A549 (cell line): ENCODE measurements around the gene SECISBP2L. TPM values are rescaled to one million over a fixed set of nuclear protein-coding genes. Genes with fewer than 3 reads are reported as not detected.

Source experiments
- ATAC-seq, 2 experiments: fragments of 200-7000 bp in 1 of 2; fragments of >200 bp in 1 of 2; cut with Nextera tagmentation in 1 of 2; cut with Tn5 transposase in 1 of 2; 3 replicates each; pipeline versions ENCODE4 v1.8.0 to v1.9.1; 2018 to 2020; ENCODE audit warnings: mild to moderate bottlenecking in 1 of 2, moderate library complexity in 1 of 2
- CTCF ChIA-PET: fragments of 300-600 bp; sonication (Branson Sonifier 250); formaldehyde crosslinking; extraction: SDS; loops from one replicate; lab custom pipeline; 2021; ENCODE audit warnings: antibody characterized with exemption, inconsistent platforms; lab: Yijun Ruan, JAX
- POLR2A ChIA-PET: fragments of 350-600 bp; formaldehyde crosslinking; extraction: SDS; loops from one replicate; lab custom pipeline; 2021; ENCODE audit warnings: antibody characterized with exemption, inconsistent platforms; lab: Yijun Ruan, JAX
- DNase-seq, 2 experiments: peaks; one replicate each; pipeline versions ENCODE4 v3.0.0 to v3.0.0-alpha.2; 2011 to 2016; ENCODE audit warnings: low read depth in 1 of 2, low spot score in 1 of 2
- FAIRE-seq: peaks from 2 replicates; lab custom pipeline; 2011; peaks lifted over from hg19 to GRCh38; lab: Jason Lieb, UNC
- H3K27ac ChIP-seq, 2 experiments: fragments of >200 bp; sonication (Bioruptor Twin); formaldehyde crosslinking; 3 replicates each; pipeline ENCODE4 v1.5.1; 2016 to 2017
- H3K4me1 ChIP-seq: fragments of >200 bp; sonication (Bioruptor Twin); formaldehyde crosslinking; 3 replicates; pipeline ENCODE4 v1.6.1; 2016
- H3K4me2 ChIP-seq: fragments of >200 bp; sonication (Bioruptor Twin); formaldehyde crosslinking; 3 replicates; pipeline ENCODE4 v1.6.1; 2016
- H3K4me3 ChIP-seq: fragments of >200 bp; sonication (Bioruptor Twin); formaldehyde crosslinking; 3 replicates; pipeline ENCODE4 v1.5.1; 2016
- H3K9me3 ChIP-seq: fragments of >200 bp; sonication (Bioruptor Twin); formaldehyde crosslinking; 3 replicates; pipeline ENCODE4 v1.6.1; 2016
- CBX2 ChIP-seq: fragments of 200-600 bp; sonication (generic); IDR thresholded peaks from 2 replicates; pipeline ENCODE4 v1.6.1; 2016; ENCODE audit warnings: low read depth, mild to moderate bottlenecking, borderline replicate concordance
- CBX8 ChIP-seq: fragments of 200-600 bp; sonication (generic); IDR thresholded peaks from 2 replicates; pipeline ENCODE4 v1.6.1; 2016
- CHD4 ChIP-seq: fragments of 200-600 bp; sonication (generic); IDR thresholded peaks from 2 replicates; pipeline ENCODE4 v1.6.1; 2016; ENCODE audit warnings: antibody characterized with exemption, mild to moderate bottlenecking, borderline replicate concordance
- EHMT2 ChIP-seq: fragments of 200-600 bp; sonication (generic); IDR thresholded peaks from 2 replicates; pipeline ENCODE4 v1.6.1; 2016; ENCODE audit warnings: antibody characterized with exemption, low read depth, mild to moderate bottlenecking, moderate library complexity
- ESRRA ChIP-seq: fragments of 150-350 bp; IDR thresholded peaks from 2 replicates; pipeline ENCODE4 v1.6.1; 2014; ENCODE audit warnings: mild to moderate bottlenecking, low read length, borderline replicate concordance
- FOSB ChIP-seq: fragments of 250-450 bp; sonication (Bioruptor Pico); IDR thresholded peaks from 2 replicates; pipeline ENCODE4 v1.5.0; 2020; ENCODE audit warnings: mild to moderate bottlenecking, moderate library complexity
- FOSL2 ChIP-seq, 2 experiments: fragments of 450-650 bp in 1 of 2; fragments of >200 bp in 1 of 2; sonication (Bioruptor Twin) in 1 of 2; formaldehyde crosslinking; IDR thresholded peaks; 2 replicates each; pipeline versions ENCODE4 v1.5.0 to v1.6.1; 2016 to 2020; ENCODE audit warnings: mild to moderate bottlenecking in 1 of 2, moderate library complexity in 1 of 2
- GATA3 ChIP-seq: IDR thresholded peaks from 2 replicates; pipeline ENCODE4 v1.6.1; 2012; ENCODE audit warnings: borderline replicate concordance
- HOXA7 ChIP-seq: fragments of 250-450 bp; sonication (Bioruptor Pico); IDR thresholded peaks from 2 replicates; pipeline ENCODE4 v1.5.0; 2020; ENCODE audit warnings: mild to moderate bottlenecking, moderate library complexity
- JUNB ChIP-seq: fragments of >200 bp; sonication (Bioruptor Twin); formaldehyde crosslinking; IDR thresholded peaks from 2 replicates; pipeline ENCODE4 v1.6.1; 2016
- KDM5A ChIP-seq: fragments of 200-600 bp; sonication (generic); IDR thresholded peaks from 2 replicates; pipeline ENCODE4 v1.6.1; 2016; ENCODE audit warnings: antibody characterized with exemption, mild to moderate bottlenecking
- MAX ChIP-seq: IDR thresholded peaks from 2 replicates; pipeline ENCODE4 v1.6.1; 2012
- NFE2L2 ChIP-seq: fragments of 150-350 bp; conservative IDR thresholded peaks from 2 replicates; pipeline ENCODE4 v1.6.1; 2014; ENCODE audit warnings: low read length
- NPAS2 ChIP-seq: fragments of 250-450 bp; sonication (Bioruptor Pico); IDR thresholded peaks from 2 replicates; pipeline ENCODE4 v1.8.0; 2022; ENCODE audit warnings: mild to moderate bottlenecking, moderate library complexity, borderline replicate concordance
- PHF8 ChIP-seq: fragments of 200-600 bp; sonication (generic); IDR thresholded peaks from 2 replicates; pipeline ENCODE4 v1.6.1; 2016; ENCODE audit warnings: low read depth, mild to moderate bottlenecking, antibody characterized with exemption, moderate library complexity, borderline replicate concordance
- RARB ChIP-seq: fragments of 250-450 bp; sonication (Bioruptor Pico); IDR thresholded peaks from 2 replicates; pipeline ENCODE4 v1.8.0; 2021; ENCODE audit warnings: mild to moderate bottlenecking, moderate library complexity
- RCOR1 ChIP-seq: fragments of 150-350 bp; IDR thresholded peaks from 2 replicates; pipeline ENCODE4 v1.6.1; 2014; ENCODE audit warnings: antibody characterized with exemption, low read length, low read depth
- RFX5 ChIP-seq: fragments of 450-650 bp; IDR thresholded peaks from 2 replicates; pipeline ENCODE4 v1.7.1; 2014; ENCODE audit warnings: antibody characterized with exemption, mild to moderate bottlenecking, moderate library complexity
- TFCP2L1 ChIP-seq: fragments of 250-450 bp; sonication (Bioruptor Pico); IDR thresholded peaks from 2 replicates; pipeline ENCODE4 v1.5.0; 2021; ENCODE audit warnings: mild to moderate bottlenecking
- TP53 ChIP-seq: fragments of 250-450 bp; sonication (Bioruptor Pico); IDR thresholded peaks from 2 replicates; pipeline ENCODE4 v1.5.0; 2021; ENCODE audit warnings: mild to moderate bottlenecking, moderate library complexity
- USF2 ChIP-seq: fragments of 450-650 bp; IDR thresholded peaks from 2 replicates; pipeline ENCODE4 v1.6.1; 2014; ENCODE audit warnings: antibody characterized with exemption
- ZC3H11A ChIP-seq: fragments of 450-650 bp; IDR thresholded peaks from 2 replicates; pipeline ENCODE4 v1.6.1; 2014; ENCODE audit warnings: antibody characterized with exemption, mild to moderate bottlenecking
- ZNF302 ChIP-seq: fragments of 250-450 bp; sonication (Bioruptor Pico); IDR thresholded peaks from 2 replicates; pipeline ENCODE4 v1.9.0; 2021; ENCODE audit warnings: inconsistent platforms, mild to moderate bottlenecking, moderate library complexity
- WGBS: methylation state at CpG from one replicate; pipeline ENCODE4 v1.1.6; 2017; ENCODE audit errors: missing lambda C conversion rate; 5-methylcytosine and 5-hydroxymethylcytosine counted together
- polyA plus RNA-seq, 4 experiments: library from polyadenylated mRNA; depleted of rRNA in 3 of 4; stranded (reverse); fragments of >200 nt; fragmentation: RNase III in 1 of 4; extraction: RNeasy Plus Mini Kit Qiagen cat#74134 plus additional on column Dnase treatment in 1 of 4; gene quantifications; 2 replicates in 3 of 4; 3 replicates in 1 of 4; pipeline ENCODE4 v1.2.3, GENCODE V29; 2011 to 2017
- TF ChIP-seq, protein P1 (sequence below): fragments of 150-350 bp; IDR thresholded peaks from 2 replicates; pipeline ENCODE4 v1.6.1; 2014; ENCODE audit warnings: low read depth, mild to moderate bottlenecking, low read length

Gene SECISBP2L
- polyA plus RNA-seq, 2 of the 4 experiments (the other 2 are of a cell fraction): 7.5 to 15.0 TPM

GRCh38 chr15:49036650-49037545 is 9.3 kb downstream of the SECISBP2L start:
- no peak overlapping the region for H3K4me3 ChIP-seq
- ChIA-PET CTCF (no interaction called here), POLR2A (no interaction called here)
- no peak for DNase-seq
- no peak for ATAC-seq
- no peak overlapping the region for H3K27ac ChIP-seq
- TF ChIP-seq USF2 (no peak), HOXA7 (CRISPR knock-in tag) (no peak), MAX (no peak), TFCP2L1 (CRISPR knock-in tag) (no peak), RCOR1 (no peak), EHMT2 (no peak), CBX2 (no peak), TP53 (CRISPR knock-in tag) (no peak), PHF8 (no peak), NFE2L2 (no peak), CHD4 (no peak), ESRRA (no peak), GATA3 (no peak)
- no peaks in the 10 kb centered on the region for H3K9me3 ChIP-seq
- no peak overlapping the region for H3K4me2 ChIP-seq
- WGBS: 82% methylated on average over 3 of the region's 3 CpGs
- no peak for FAIRE-seq
- peaks cover 28% of the 10 kb centered on the region; the same call in 2 of the 3 replicates for H3K4me1 ChIP-seq

GRCh38 chr15:49035825-49036224 is 10.4 kb downstream of the SECISBP2L start:
- no peaks in the 10 kb centered on the region for H3K9me3 ChIP-seq
- H3K4me1 ChIP-seq: peaks cover 20% of the 10 kb centered on the region; the same call in 2 of the 3 replicates
- no peak for FAIRE-seq
- WGBS: 56% methylated on average over 2 of the region's 2 CpGs
- POLR2A ChIA-PET: no interaction called here
- H3K4me2 ChIP-seq: no peak overlapping the region
- no peak for TF ChIP-seq FOSB (CRISPR knock-in tag)
- DNase-seq: no peak
- H3K4me3 ChIP-seq: no peak overlapping the region
- no peak for ATAC-seq
- CTCF ChIA-PET: no interaction called here
- H3K27ac ChIP-seq: no peak overlapping the region

DNA sequence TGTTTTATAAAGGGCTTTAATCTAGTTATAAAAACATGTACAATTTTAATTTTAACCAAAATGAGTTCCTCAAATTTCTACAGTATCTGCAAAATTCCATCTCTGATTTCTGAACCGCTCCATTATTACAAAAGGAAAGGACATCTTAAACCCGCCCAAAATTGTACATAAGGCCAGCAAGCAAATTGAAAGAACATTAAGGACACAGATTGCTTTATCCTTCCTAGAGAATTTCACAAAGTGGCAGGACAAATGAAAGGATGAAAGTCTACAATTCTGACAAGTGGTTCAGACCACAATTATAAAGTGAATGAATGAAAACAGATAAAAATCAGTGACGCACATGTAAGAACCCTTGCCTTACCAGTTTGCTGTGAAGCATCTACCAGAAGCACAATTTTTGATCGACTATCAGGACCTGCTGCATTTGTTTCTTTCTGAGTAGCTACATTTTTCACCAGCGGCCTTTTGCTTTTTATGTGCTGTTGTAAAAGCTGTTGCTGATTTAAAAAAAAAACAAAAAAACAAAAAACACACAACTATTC is 13.6 kb downstream of the SECISBP2L start:
- no peak overlapping the region for H3K27ac ChIP-seq
- no peak overlapping the region for H3K4me3 ChIP-seq
- ChIA-PET POLR2A (no interaction called here), CTCF (interaction anchor here (0.9 kb wide), 1 partner anchor 59 kb away, joined by 3 read pairs; no protein-coding TSS in a partner anchor)
- no peak overlapping the region for H3K4me2 ChIP-seq
- H3K9me3 ChIP-seq: no peaks in the 10 kb centered on the region
- ATAC-seq (no peak), FAIRE-seq (no peak), DNase-seq (no peak)
- TF ChIP-seq EHMT2 (no peak), RFX5 (no peak)
- H3K4me1 ChIP-seq: peaks cover 11% of the 10 kb centered on the region; the same call in 1 of the 3 replicates
- WGBS: 91% methylated on average over 5 of the region's 5 CpGs

GRCh38 chr15:49031804-49032203 is 14.4 kb downstream of the SECISBP2L start:
- no peaks in the 10 kb centered on the region for H3K9me3 ChIP-seq
- no peak overlapping the region for H3K27ac ChIP-seq
- DNase-seq (no peak), ATAC-seq (no peak), FAIRE-seq (no peak)
- H3K4me3 ChIP-seq: no peak overlapping the region
- H3K4me1 ChIP-seq: peaks cover 3% of the 10 kb centered on the region; the same call in 1 of the 3 replicates
- CTCF ChIA-PET: no interaction called here
- POLR2A ChIA-PET: no interaction called here
- 90% methylated on average over 2 of the region's 2 CpGs for WGBS
- H3K4me2 ChIP-seq: no peak overlapping the region
- TF ChIP-seq JUNB (no peak), TP53 (CRISPR knock-in tag) (no peak), KDM5A (no peak), NPAS2 (CRISPR knock-in tag) (no peak), RFX5 (no peak), CBX8 (no peak), RARB (CRISPR knock-in tag) (no peak), FOSL2 (IDR thresholded peaks at IDR 0.05) (no peak), FOSL2 (CRISPR knock-in tag; IDR thresholded peaks at IDR 0.05) (no peak), ESRRA (no peak), ZNF302 (CRISPR knock-in tag) (no peak), ZC3H11A (no peak)
- TF ChIP-seq, protein P1, sequence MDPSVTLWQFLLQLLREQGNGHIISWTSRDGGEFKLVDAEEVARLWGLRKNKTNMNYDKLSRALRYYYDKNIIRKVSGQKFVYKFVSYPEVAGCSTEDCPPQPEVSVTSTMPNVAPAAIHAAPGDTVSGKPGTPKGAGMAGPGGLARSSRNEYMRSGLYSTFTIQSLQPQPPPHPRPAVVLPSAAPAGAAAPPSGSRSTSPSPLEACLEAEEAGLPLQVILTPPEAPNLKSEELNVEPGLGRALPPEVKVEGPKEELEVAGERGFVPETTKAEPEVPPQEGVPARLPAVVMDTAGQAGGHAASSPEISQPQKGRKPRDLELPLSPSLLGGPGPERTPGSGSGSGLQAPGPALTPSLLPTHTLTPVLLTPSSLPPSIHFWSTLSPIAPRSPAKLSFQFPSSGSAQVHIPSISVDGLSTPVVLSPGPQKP: no peak
